Left lobe of liver (tissue), 2 donors: ENCODE data around the gene CLDN7. TPM values are rescaled to one million over a fixed set of nuclear protein-coding genes. Genes with fewer than 3 reads are reported as not detected.

Experiments used
- ATAC-seq: fragments of 200-7000 bp; cut with Tn5 transposase; one replicate; pipeline ENCODE4 v1.9.1; 2020; ENCODE audit warnings: mild to moderate bottlenecking, moderate library complexity
- DNase-seq: peaks from one replicate; pipeline ENCODE4 v3.0.0-alpha.2; 2020; ENCODE audit warnings: low spot score
- total RNA-seq: library from RNA; stranded (reverse); gene quantifications from one replicate; pipeline ENCODE4 v1.2.1, GENCODE V29; 2021
- donor health status: DM: no; HTN: no; CAD: no; lungs with moderate emphysema.
- donor health status: DM: no; HTN: yes; CAD: no.

Gene CLDN7
- total RNA-seq, 1 donor from 2014 or later = 20.5 TPM

DNA sequence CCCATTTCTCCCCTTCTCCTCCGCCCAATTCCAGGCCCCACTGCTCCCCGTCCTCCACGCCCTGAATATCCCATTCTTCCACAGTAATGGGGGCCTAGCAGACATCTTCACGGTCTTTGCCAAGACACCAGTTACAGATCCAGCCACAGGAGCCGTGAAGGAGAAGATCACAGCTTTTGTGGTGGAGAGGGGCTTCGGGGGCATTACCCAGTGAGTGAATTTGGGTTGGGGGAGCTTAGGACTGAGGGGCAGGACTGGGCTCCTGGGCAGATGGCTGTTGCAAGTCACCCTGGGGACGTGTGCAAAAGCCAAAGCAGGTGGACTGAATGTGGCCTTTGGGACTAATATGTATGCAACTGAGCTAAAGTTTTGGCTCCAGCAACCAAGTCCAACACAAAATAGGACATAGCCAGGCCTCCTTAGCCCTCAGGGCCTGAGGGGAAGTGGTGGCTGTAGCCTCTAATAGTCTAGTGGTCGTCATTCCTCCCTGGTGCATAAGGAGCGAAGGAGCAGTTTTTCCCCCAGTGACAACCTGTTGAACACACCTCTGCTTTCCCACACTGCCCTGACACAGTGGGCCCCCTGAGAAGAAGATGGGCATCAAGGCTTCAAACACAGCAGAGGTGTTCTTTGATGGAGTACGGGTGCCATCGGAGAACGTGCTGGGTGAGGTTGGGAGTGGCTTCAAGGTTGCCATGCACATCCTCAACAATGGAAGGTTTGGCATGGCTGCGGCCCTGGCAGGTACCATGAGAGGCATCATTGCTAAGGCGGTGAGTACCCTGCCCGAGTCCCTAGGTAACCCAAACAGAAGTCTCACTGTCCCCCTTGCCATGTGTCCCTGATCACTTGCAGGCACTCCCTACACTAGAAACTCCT, 39.9 kb downstream of the CLDN7 start:
- DNase-seq (no peak), ATAC-seq (no peak)

DNA sequence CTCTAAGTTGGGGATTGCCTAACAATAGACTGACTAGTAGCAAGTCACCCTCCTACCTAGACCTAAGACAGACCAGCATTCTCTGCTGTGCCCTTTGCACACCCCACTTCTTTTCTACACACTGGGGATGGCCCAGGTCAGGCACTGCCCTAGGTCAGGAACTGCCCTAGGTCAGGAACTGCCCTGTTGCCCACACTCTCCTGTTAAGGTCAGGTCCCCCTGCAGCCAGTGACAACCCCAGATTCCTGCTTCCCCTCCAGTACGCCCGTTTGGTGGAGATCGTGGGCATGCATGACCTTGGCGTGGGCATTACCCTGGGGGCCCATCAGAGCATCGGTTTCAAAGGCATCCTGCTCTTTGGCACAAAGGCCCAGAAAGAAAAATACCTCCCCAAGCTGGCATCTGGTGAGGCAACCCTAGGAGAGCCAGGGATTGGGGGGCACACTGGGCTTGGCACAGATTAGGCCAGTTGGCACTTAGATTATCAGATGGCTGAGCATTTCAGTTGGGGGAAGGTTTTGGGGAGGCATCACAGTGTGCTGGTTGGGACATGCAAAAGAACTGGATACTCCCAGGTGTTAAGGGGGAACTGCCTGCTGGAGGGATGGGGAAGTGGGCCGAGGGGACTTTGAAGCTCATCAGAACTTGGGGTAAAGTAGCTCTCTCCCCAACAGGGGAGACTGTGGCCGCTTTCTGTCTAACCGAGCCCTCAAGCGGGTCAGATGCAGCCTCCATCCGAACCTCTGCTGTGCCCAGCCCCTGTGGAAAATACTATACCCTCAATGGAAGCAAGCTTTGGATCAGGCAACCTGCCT, 40.8 kb downstream of the CLDN7 start:
- DNase-seq = no peak
- peak; percentile 5 for ATAC-seq

DNA sequence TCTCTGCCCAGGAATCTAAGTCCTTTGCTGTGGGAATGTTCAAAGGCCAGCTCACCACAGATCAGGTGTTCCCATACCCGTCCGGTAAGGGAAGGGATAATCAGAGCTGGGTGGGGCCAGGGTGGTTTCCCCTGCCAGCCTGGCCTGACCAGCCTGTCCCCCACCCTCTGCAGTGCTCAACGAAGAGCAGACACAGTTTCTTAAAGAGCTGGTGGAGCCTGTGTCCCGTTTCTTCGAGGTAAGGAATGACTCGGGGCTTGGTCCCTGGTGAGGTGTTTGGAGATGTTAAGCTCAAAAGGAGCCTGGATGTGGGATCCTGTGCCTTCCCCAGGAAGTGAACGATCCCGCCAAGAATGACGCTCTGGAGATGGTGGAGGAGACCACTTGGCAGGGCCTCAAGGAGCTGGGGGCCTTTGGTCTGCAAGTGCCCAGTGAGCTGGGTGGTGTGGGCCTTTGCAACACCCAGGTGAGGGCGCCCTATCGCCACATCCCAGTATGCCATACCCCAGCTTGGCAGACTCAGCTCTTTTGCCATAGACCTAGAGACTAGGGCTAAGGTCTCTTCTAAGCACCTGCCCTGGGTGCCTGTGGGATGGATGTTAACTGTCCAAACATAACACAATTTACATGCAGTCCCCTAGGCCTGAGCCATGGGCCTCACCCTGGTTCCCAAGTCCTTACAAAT, 41.5 kb downstream of the CLDN7 start:
- peak; percentile 79 for DNase-seq

DNA sequence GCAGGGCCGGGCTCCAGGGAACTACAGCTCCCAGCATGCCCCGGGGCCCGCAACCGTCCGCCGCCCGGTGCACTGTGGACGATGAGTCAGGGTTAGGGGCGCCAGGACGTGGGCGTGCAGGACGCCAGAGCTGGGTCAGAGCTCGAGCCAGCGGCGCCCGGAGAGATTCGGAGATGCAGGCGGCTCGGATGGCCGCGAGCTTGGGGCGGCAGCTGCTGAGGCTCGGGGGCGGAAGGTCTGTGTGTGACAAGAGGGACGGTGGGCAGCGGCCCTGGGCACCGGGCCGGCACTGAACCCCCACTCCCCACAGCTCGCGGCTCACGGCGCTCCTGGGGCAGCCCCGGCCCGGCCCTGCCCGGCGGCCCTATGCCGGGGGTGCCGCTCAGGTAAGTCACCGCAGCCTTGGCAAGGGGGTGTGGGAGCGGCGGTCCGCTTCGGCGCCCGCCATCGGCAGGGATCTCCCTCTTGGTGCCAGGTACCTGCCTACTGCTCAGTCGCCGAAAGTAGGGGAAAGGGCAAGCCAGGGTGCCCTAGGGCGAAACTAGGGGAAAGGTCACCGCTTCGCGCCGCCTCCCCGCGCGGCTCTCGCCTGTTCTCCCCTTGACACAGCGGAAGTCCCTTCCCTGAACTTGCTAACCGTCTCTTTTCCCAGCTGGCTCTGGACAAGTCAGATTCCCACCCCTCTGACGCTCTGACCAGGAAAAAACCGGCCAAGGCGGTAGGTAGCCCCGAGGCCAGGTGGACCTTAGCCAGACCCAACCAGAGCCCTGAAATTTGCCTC, 42.3 kb downstream of the CLDN7 start, which contains the start of the genes ACADVL and DLG4:
Gene ACADVL (plus strand): TSS at position 127 of the 781 bp plus-strand sequence. CDS start 47 bp downstream, at position 174.
Gene DLG4 (minus strand): TSS at position 25 of the 781 bp plus-strand sequence.
- ATAC-seq = peak; percentile 78
- peak; percentile 95 for DNase-seq

More for the DNA sequence above, 41.5 kb downstream of the CLDN7 start:
- peak; percentile 46 for ATAC-seq

DNA sequence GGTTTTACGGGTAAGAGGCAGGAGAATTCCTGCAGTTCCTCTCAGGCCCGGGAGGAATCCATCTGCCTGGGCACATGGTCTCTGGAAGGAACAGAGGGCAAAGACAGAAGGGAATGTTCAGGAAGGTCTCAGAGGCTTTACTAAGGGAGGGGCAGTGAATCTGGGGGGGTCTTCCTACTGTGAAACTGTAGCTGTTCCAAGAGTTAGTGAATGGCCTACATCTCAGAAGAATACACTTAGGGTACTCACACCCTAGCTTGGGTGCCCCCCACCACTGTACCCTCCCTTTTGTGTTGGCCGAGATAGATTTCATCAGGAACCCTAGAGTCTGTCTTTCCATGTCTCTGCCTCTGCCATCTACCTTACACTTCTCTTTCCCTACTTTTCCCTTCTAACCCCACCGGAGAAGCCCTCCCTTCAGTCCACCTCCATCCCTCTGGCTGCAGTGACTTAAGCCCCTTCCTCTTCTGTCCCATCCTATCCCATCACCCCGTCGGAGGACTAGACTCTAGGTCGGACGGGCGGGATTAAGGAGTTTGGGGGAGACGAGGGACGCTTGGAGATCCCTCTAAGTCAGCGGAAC, 43.0 kb downstream of the CLDN7 start:
- no peak for DNase-seq
- ATAC-seq = no peak

DNA sequence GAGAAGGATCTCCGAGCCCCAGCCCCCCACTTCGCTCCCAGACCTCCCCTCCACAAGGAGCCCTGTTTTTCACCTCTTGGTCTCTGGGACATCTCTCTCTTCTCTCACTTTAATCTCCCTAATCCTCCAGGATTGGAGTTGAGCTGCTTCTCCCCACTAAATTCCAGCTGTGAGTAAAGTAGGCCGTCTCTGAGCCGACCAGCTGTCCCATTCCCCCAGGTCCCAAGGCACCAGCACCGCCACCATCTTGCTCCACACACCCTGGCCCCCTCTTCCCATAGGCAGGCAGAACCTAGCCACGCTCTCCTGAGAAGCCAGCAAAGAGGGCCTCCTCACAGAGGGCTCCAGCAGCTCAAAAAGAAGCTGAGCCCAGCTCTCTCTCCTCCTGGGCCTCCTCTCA, 43.5 kb downstream of the CLDN7 start:
- no peak for DNase-seq
- ATAC-seq = no peak

DNA sequence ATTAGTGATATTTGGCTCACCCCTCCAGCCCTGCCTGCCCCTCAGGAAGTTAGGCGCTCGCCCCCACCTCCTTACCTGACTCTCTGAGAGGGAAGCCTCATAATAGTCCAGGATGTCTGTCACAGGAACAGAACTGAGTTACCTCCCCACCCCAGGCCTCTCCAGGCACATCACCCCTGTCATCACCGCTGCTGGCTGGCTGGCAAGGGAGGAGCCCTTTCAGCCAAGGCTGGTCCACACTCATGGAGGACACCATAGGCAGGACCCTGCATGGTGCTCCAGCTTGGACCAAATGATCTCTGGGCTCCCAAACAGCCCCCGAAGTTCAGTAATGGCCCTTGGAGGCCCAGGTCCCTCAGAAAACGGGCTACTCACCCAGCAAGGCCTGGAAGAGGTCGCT, 44.1 kb downstream of the CLDN7 start:
- no peak for DNase-seq

DNA sequence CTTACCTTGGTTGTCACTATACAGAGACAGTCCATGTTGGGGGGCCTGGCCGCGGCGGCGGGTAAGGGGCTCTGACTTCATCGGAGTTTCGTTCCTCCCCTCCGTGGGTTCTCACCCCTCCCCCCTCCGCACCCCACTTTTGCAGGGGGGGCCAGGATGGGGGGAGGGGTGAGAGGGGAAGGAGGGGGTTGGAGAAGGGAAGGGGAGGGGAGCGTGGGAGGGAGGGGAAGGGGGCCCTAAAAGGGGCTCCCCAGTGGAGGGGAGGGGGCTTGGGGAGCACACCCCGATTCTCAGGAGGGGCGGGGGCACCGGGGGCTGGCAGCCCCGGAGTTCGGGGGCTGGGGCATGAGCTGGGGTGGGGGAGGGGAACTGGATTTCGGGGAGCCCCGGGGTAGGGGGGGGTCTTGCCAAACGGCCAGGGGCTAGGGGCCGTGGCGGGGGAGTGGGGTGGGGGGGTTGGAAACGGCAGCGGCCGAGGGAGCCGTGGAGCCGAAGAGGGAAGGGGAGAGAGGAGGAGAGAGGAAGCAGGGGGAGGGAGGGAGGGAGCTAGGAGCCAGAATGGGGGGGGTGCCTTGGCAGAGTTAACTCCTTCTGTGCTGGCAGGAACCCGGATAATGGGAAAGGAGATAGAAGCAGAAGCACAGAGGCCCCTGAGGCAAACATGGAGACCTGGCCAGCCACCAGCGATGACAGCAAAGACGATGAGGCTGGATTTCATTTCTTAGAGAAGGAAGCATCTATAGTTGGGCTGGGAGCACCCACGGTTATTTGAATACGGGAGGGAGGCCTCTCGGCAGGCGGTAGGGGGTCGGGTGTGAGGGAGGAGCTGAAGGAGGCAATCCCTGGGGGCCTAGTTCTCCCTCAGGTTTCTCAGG, 44.9 kb downstream of the CLDN7 start:
- DNase-seq (no peak), ATAC-seq (no peak)

More for the DNA sequence above, 44.1 kb downstream of the CLDN7 start:
- no peak for ATAC-seq

DNA sequence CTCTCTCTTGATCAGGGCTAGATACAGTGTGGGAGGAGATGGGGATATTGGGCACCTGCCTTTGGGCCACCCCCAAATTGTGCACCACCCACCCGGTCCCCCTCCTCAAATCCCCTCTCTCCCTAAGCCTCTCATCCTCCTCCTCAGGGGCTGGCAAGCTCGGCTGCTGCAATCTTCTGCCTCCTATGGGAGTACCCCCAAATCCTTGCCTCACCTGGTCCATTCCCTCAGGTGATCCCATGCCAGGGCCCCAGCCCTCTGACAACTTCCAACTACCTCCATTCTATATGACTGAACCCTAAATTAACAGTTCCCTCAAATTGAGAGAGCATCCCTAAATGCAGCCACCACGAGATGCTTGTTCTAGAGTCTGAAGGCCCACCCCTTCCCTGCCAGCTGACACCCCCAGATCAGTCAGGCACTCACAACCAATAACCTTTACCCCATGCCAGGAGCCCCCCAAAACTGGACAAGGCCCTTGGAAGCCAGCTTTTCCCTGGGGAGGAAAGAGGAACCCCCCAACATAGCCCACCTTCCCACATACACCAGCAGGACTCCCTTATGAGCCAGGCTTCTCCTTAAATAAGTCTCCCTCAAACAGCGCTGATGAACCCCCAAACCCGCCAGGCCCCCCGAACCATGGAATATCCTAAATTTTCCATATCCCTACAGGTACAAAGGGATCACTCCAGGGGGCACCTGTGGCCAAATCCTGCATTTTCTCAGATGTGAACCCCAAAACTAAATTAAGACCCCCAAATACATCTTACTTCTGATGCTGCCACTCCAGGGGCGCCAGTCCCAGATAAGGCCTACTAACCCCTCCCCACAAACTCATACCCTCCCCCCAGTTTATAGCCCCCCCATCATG, 45.8 kb downstream of the CLDN7 start:
- ATAC-seq = no peak
- DNase-seq = no peak

DNA sequence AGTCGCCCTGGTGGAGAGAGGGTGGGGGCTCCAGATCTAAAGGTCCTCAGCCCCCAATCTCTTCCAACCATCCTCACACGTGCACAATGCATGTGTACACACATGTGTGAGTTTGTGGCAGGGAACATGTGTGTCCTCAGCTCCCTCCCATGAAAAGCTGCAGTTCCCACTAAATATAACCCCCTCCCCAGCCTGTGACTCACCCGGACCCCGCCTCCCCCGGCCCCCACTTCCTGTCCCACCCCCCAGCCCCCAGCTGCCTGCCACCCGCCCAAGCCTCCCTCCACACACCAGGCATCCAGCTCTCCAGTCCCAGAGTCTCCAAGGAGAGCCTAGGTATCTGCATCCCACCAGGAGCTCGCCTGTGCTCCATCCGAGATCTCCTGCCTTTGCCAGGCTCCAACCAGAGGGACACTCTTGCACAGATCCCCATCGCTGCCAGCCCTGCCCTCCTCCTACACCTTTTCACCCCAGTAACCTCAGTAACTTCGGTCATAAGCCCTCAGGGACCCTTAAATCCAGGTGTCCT, 46.6 kb downstream of the CLDN7 start:
- DNase-seq = no peak
- no peak for ATAC-seq

DNA sequence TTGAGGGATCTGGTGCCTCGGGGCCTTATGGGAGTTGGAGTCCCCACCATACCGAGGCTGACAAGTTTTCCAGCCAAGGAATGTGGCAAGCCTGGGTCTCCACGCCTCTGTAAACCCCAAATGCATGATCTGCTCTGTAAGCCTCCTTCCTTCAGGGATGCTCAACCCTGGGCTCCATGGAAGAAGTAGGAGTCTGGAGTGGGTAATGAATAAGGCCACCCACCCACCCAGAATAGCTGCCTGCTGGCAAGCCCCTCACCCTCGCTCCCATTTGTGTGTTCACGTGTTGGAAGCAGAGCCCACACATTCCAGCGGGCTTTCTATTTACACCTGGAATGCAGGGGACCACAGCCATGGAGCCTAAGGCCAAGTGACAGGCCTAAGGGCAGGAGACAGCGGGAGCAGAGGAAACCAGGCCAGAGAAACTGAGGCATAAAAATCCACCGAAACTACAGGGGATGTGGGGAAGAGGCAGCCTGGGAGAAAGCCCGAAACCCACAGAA, 47.1 kb downstream of the CLDN7 start:
- no peak for ATAC-seq
- no peak for DNase-seq

DNA sequence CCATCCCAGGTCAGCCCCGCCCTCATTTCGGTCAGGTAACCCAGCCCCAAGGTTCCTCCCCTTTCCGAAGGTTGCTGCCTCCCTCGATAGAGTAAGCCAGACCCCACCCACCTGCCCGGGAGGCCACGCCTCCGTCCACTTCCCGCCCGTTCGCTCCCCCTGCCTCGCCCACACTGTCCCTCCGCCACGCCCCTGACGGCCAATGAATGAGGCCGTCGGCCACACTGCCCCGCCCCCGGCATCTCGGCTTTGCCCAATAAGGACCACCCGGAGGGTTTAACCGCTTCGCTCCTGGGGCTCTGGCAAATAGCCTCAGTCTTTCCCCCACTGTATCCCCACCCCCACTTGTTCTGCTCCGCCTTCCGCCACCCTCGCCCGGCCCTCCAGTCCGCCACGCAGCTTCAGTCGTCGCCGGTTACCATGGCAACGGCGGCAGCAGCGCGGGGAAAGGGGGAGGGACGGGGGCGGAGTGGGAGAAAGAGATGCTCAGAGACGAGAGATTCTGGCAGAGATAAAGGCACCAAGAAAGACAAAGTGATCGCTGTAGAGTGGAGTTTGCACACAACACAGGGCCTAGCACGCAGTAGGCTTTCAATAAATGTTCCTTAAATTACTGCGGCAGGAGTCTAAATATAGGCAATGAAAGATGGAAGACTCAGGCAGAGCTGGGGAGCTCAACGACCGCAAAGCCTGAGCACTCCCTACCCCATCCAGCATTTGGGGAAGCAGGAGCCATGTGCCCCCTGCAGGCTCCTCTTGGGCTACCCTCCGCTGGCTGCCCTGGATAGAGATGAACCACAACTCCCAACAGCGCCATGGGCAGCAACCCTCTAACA, 47.8 kb downstream of the CLDN7 start:
- ATAC-seq (peak; percentile 89), DNase-seq (peak; percentile 97)

DNA sequence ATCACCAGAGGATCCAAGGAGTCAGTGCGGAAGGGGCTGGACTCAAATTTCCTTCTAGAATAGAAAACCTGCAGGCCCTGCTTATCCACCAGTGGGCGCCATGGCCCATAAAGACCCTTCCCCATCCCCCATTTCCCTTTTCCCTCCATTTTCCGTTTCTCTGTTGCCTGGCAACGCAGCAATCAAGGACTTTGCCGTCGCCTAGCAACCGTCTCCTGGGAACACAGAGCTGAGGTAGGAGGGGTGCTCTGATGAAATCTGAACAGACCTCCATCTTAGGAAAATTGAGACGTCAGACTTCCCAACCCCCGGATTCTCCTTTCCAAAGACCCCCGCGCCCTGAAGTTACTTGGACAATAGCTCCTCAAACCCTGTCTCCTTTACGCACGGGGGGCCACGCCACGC, 48.4 kb downstream of the CLDN7 start:
- ATAC-seq = peak; percentile 15

DNA sequence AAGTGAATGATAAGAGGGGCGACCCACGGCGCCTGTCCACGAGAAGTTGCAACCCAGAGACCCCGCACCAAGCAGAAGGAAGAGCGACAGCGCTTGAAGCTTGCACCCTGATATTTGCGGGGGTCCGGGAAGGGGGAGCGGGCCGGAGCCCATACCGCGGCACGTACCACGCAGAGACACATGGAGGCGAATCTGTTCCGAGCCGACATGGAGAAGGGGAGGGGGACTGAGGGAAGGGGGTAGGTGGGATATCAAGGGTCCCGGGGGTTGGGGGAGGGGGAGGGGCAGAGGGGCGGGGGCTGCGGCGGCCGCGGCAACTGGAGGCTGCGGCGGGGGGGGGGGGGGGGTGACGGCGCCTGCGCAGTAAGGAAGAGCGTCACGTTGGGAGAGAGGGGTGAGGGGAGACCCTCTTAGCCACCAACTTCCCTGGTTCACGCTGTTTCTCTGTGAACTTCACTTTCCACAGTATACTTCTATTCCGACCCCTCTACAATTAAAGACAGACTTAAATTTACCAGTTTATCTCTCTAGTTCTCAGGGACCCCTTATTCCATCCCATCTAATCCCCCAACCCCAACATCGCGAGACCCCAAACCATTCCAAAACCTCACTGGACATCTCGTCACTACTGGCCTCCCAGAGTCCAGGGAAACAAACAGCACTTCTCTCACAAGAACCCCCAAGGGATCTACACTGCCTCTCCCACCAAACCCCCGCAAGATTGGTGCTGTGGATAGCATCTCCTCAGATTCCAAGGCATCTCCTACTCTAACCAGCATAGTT, 50.6 kb downstream of the CLDN7 start:
- ATAC-seq (no peak), DNase-seq (no peak)

More for the DNA sequence above, 48.4 kb downstream of the CLDN7 start:
- no peak for DNase-seq
